CD4-positive, alpha-beta T cell treated with Interleukin-15 for 1 hour (primary cell): Measurements from ENCODE around the gene CFTR.

Experiments
- DNase-seq: peaks from one replicate; pipeline ENCODE4 v3.0.0-alpha.2; 2020

The CFTR gene

GRCh38 chr7:117656806-117657205 lies 177.0 kb downstream of the CFTR start:
- no peak for DNase-seq

- no peak for DNase-seq
Observed at GRCh38 chr7:117659531-117660011, 179.7 kb downstream of the CFTR start.

- no peak for DNase-seq
Observed at GRCh38 chr7:117661328-117661727, 181.5 kb downstream of the CFTR start.

- DNase-seq, result no peak
Observed at GRCh38 chr7:117664047-117664446, 184.2 kb downstream of the CFTR start.

- no peak for DNase-seq
Observed at GRCh38 chr7:117665368-117665767, 185.5 kb downstream of the CFTR start.

- no peak for DNase-seq
Observed at GRCh38 chr7:117666031-117666430, 186.2 kb downstream of the CFTR start.

- DNase-seq, result no peak
Observed at GRCh38 chr7:117666689-117667088, 186.9 kb downstream of the CFTR start.

GRCh38 chr7:117667456-117667855 lies 187.6 kb downstream of the CFTR start:
- no peak for DNase-seq

- DNase-seq, result no peak
Observed at GRCh38 chr7:117669818-117670217, 190.0 kb downstream of the CFTR start.

GRCh38 chr7:117672453-117672852 lies 192.6 kb downstream of the CFTR start:
- no peak for DNase-seq

GRCh38 chr7:117673367-117673766 lies 193.5 kb downstream of the CFTR start:
- DNase-seq, result no peak

- no peak for DNase-seq
Observed at GRCh38 chr7:117673839-117674238, 194.0 kb downstream of the CFTR start.

- no peak for DNase-seq
Observed at GRCh38 chr7:117674617-117675016, 194.8 kb downstream of the CFTR start.

GRCh38 chr7:117675497-117676435 lies 195.9 kb downstream of the CFTR start:
- DNase-seq, result no peak

- no peak for DNase-seq
Observed at GRCh38 chr7:117679120-117679519, 199.3 kb downstream of the CFTR start.

GRCh38 chr7:117682681-117683385 lies 203.0 kb downstream of the CFTR start:
- DNase-seq, result no peak

- no peak for DNase-seq
Observed at GRCh38 chr7:117683430-117684175, 203.8 kb downstream of the CFTR start.

GRCh38 chr7:117685795-117686194 lies 206.0 kb downstream of the CFTR start:
- no peak for DNase-seq

- no peak for DNase-seq
Observed at GRCh38 chr7:117686311-117686935, 206.6 kb downstream of the CFTR start.

- DNase-seq, result no peak
Observed at GRCh38 chr7:117688126-117688525, 208.3 kb downstream of the CFTR start.

- DNase-seq, result no peak
Observed at GRCh38 chr7:117689406-117689805, 209.6 kb downstream of the CFTR start.

- no peak for DNase-seq
Observed at GRCh38 chr7:117690147-117690546, 210.3 kb downstream of the CFTR start.

GRCh38 chr7:117692338-117692737 lies 212.5 kb downstream of the CFTR start:
- DNase-seq, result no peak
